ENCODE measurements around the gene ZFY. TPM values are rescaled to one million over a fixed set of nuclear protein-coding genes. Genes with fewer than 3 reads are reported as not detected.
A peak's percentile ranks its signal among the peaks of the same experiment; 100 is the strongest.
"Not testable (repeated sequence)": the region's sequence is repeated elsewhere in the genome, so short reads cannot be mapped to it uniquely, and the experiment has no call there.

ZFY gene
- total and polyA plus RNA-seq, 10 donors, result 5.0 to 13.9 (median 9.1) TPM; not detected in 6

DNA sequence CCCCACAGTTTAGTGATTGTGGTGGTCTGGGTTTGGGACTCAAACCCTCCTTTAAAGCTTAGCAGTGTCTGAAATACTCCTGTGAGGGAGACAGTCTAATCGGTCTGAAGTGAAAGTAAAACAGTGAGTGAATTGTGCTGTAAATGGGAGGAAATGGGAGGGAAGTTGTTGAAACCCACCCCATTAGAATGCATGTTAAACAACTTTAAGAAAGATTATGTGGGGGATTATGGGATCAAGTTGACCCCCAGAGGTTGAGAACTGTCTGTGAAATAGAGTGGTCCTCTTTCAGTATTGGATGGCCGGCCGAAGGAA is 68.3 kb downstream of the ZFY start:
- Histone ChIP-seq H3K4me1 (peaks cover 0 to 58% (median 22%) of the 10 kb centered on the region in 6 donors), H3K27ac (peak overlapping the region in 3 of 8 donors; percentile 89 to 92 (median 90)), H3K27me3 (replicated peaks in 1 of 7) (no peaks in the 10 kb centered on the region), H3K4me3 (peak overlapping the region in 3 of 8 donors; percentile 42 to 46 (median 42)), H3K36me3 (peaks cover 0 to 2% (median 0%) of the 10 kb centered on the region in 6 donors), H3K9me3 (no peaks in the 10 kb centered on the region)
- no peak for DNase-seq
- intact Hi-C loops (cut with DNase I; ENCODE audit: low total_unique reads), result no loop called here
- WGBS, 5 donors, result 0% methylated on average over 3 of the region's 3 CpGs; no CpG with 5 or more reads in 2 of the 5 donors
- no peak for TF ChIP-seq POLR2AphosphoS5 (IDR thresholded peaks at IDR 0.05)
- no peak for TF ChIP-seq POLR2A (IDR thresholded peaks at IDR 0.05)
- TF ChIP-seq, protein P1, sequence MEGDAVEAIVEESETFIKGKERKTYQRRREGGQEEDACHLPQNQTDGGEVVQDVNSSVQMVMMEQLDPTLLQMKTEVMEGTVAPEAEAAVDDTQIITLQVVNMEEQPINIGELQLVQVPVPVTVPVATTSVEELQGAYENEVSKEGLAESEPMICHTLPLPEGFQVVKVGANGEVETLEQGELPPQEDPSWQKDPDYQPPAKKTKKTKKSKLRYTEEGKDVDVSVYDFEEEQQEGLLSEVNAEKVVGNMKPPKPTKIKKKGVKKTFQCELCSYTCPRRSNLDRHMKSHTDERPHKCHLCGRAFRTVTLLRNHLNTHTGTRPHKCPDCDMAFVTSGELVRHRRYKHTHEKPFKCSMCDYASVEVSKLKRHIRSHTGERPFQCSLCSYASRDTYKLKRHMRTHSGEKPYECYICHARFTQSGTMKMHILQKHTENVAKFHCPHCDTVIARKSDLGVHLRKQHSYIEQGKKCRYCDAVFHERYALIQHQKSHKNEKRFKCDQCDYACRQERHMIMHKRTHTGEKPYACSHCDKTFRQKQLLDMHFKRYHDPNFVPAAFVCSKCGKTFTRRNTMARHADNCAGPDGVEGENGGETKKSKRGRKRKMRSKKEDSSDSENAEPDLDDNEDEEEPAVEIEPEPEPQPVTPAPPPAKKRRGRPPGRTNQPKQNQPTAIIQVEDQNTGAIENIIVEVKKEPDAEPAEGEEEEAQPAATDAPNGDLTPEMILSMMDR (IDR thresholded peaks at IDR 0.05 in 8 of 11, conservative IDR thresholded peaks at IDR 0.05 in 3 of 11), result no peak

- H3K27ac ChIP-seq, result peak overlapping the region in 3 of 8 donors; percentile 89 to 92 (median 90)
- no peaks in the 10 kb centered on the region for H3K27me3 ChIP-seq (replicated peaks in 1 of 7)
- WGBS, 5 donors, result 0 to 2% (median 0%) methylated on average over 5 of the region's 5 CpGs; no CpG with 5 or more reads in 2 of the 5 donors
- H3K4me3 ChIP-seq, result peak overlapping the region in 3 of 8 donors; percentile 42 to 46 (median 42)
- peaks cover 0 to 62% (median 22%) of the 10 kb centered on the region in 6 donors for H3K4me1 ChIP-seq
- intact Hi-C loops (cut with DNase I; ENCODE audit: low total_unique reads), result no loop called here
- H3K9me3 ChIP-seq, result no peaks in the 10 kb centered on the region
- TF ChIP-seq POLR2AphosphoS5 (IDR thresholded peaks at IDR 0.05) (no peak), POLR2A (IDR thresholded peaks at IDR 0.05) (no peak)
- TF ChIP-seq, protein P1 (IDR thresholded peaks at IDR 0.05 in 8 of 11, conservative IDR thresholded peaks at IDR 0.05 in 3 of 11), result no peak
- DNase-seq, result no peak
- H3K36me3 ChIP-seq, result peaks cover 0 to 5% (median 0%) of the 10 kb centered on the region in 6 donors
Measured at GRCh38 chrY:3003846-3004245, 68.7 kb downstream of the ZFY start.

- Histone ChIP-seq H3K4me3 (peak overlapping the region in 2 of 8 donors; percentile 6 to 46), H3K36me3 (peaks cover 0 to 15% (median 0%) of the 10 kb centered on the region in 6 donors), H3K4me1 (peaks cover 0 to 72% (median 22%) of the 10 kb centered on the region in 6 donors), H3K27ac (peak overlapping the region in 2 of 8 donors; percentile 90 to 92)
- intact Hi-C loops (cut with DNase I; ENCODE audit: low total_unique reads); H3K9me3 ChIP-seq; DNase-seq; H3K27me3 ChIP-seq (replicated peaks in 1 of 7): not testable (repeated sequence)
- 15 to 42% (median 33%) methylated on average over 2 of the region's 2 CpGs; no CpG with 5 or more reads in 2 of the 5 donors for WGBS, 5 donors
Measured at GRCh38 chrY:3006031-3006430, 70.8 kb downstream of the ZFY start.

DNA sequence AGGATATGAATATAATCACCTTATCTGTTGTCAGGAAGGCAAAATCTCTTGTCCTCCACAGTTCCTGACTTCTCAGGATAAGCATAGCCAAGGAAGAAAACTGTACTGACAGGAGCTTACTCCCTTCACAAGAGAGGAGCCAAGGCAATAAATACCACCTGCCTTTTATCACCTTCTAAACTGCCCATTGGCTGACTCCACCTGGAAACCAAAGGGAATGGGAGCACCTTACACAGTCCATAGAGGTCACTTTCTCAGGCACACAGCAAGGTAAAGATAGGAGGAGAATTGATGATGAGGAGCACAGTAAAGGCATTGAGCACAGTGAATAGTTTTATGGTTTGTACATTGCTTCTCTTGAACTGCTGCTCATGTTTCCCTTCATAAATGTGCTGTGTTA is 72.8 kb downstream of the ZFY start:
- Histone ChIP-seq H3K9me3 (no peaks in the 10 kb centered on the region), H3K4me3 (no peak overlapping the region), H3K4me1 (peaks cover 0 to 56% (median 15%) of the 10 kb centered on the region in 6 donors), H3K36me3 (peaks cover 0 to 15% (median 0%) of the 10 kb centered on the region in 6 donors), H3K27ac (no peak overlapping the region), H3K27me3 (replicated peaks in 1 of 7) (no peaks in the 10 kb centered on the region)
- no peak for TF ChIP-seq POLR2AphosphoS5 (IDR thresholded peaks at IDR 0.05)
- no peak for TF ChIP-seq POLR2A (IDR thresholded peaks at IDR 0.05)
- TF ChIP-seq, protein P1 (IDR thresholded peaks at IDR 0.05 in 8 of 11, conservative IDR thresholded peaks at IDR 0.05 in 3 of 11), result no peak
- no peak for DNase-seq
- intact Hi-C loops (cut with DNase I; ENCODE audit: low total_unique reads), result no loop called here

Data from spleen (tissue), 11 donors.